NB4 (cell line): ENCODE data around the gene SPATA20.

Source experiments
- POLR2A ChIP-seq: IDR thresholded peaks from 2 replicates; pipeline ENCODE4 v1.6.1; 2011; ENCODE audit warnings: mild to moderate bottlenecking; ENCODE audit not compliant: insufficient read length; ENCODE audit errors: extremely low read depth
- TF ChIP-seq, protein P1 (sequence below): IDR thresholded peaks from one replicate; pipeline ENCODE4 v1.5.1; 2012; ENCODE audit warnings: low read depth, low read length

DNA sequence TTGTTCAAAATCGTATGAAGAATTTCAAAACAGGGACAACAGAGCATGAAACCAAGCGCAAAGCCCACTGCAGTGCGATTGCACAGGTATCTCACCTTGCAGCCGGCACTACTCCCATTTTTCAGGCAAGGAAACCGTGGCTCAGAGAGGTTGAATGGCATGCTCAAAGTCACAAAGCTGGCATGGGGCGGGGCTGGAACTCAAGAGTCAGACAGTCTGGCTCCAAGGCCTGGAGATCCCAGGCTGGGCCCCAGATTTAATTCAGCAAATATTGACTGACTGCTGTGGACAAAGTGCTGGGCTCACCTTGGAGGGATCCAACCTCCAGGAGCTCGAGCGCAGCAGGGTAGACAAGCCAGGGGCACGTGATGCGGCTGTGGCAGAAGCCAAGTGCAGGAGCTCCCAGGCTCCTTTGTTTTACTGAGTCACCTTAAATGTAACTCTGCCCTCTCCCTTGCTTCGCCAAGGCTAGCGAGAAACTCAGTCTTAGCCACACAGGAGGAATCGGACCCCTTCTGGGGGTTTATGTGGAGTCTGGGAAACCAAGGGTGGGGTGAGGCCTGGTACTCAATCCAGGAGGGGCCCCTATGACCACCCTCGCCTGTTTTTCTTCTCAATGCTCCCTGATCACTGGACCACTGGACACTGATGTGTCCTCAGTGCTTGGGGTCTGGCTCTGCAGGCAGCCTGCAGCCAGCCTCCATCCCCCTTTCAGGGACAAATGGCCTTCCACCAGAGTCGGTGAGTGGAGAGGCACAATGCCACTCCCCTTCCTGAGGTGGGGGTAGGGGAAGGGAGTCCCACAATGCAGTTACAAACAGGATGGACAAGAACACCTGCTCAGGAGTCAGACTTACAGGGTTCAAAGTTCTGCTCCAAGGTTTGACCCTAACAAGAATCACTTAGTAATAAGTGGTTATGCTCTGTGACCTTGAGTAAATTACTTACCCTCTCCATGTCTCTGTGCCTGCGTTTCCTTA is 3.9 kb upstream of the SPATA20 start:
- TF ChIP-seq, protein P1, sequence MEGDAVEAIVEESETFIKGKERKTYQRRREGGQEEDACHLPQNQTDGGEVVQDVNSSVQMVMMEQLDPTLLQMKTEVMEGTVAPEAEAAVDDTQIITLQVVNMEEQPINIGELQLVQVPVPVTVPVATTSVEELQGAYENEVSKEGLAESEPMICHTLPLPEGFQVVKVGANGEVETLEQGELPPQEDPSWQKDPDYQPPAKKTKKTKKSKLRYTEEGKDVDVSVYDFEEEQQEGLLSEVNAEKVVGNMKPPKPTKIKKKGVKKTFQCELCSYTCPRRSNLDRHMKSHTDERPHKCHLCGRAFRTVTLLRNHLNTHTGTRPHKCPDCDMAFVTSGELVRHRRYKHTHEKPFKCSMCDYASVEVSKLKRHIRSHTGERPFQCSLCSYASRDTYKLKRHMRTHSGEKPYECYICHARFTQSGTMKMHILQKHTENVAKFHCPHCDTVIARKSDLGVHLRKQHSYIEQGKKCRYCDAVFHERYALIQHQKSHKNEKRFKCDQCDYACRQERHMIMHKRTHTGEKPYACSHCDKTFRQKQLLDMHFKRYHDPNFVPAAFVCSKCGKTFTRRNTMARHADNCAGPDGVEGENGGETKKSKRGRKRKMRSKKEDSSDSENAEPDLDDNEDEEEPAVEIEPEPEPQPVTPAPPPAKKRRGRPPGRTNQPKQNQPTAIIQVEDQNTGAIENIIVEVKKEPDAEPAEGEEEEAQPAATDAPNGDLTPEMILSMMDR = no peak
- no peak for TF ChIP-seq POLR2A
